Measurements from ENCODE around the gene CWC22.

Gene CWC22

GRCh38 chr2:179913809-179914208, 93.3 kb downstream of the CWC22 start:
- Histone ChIP-seq H3K27ac (no peak overlapping the region), H3K4me3 (no peak overlapping the region), H3K9me3 (ENCODE audit: low read depth, low read length) (no peaks in the 10 kb centered on the region), H3K9ac (ENCODE audit: insufficient read length) (no peak overlapping the region), H3K36me3 (ENCODE audit: insufficient read depth, low read length) (no peaks in the 10 kb centered on the region)
- TF ChIP-seq POLR2AphosphoS5 (IDR thresholded peaks at IDR 0.05; ENCODE audit: borderline replicate concordance, low read depth, low read length): no peak
- TF ChIP-seq FOXP2 (optimal IDR thresholded peaks at IDR 0.05; ENCODE audit: control extremely low read depth, extremely low read length, insufficient read depth): no peak
- TF ChIP-seq EZH2 (IDR thresholded peaks at IDR 0.05): no peak
- no peak for DNase-seq (ENCODE audit: low read depth, low spot score)

GRCh38 chr2:179911569-179911968, 95.5 kb downstream of the CWC22 start:
- Histone ChIP-seq H3K4me3 (no peak overlapping the region), H3K36me3 (ENCODE audit: insufficient read depth, low read length) (no peaks in the 10 kb centered on the region), H3K9me3 (ENCODE audit: low read depth, low read length) (no peaks in the 10 kb centered on the region), H3K9ac (ENCODE audit: insufficient read length) (no peak overlapping the region), H3K27ac (no peak overlapping the region)
- TF ChIP-seq POLR2AphosphoS5 (IDR thresholded peaks at IDR 0.05; ENCODE audit: borderline replicate concordance, low read depth, low read length) (no peak), FOXP2 (optimal IDR thresholded peaks at IDR 0.05; ENCODE audit: control extremely low read depth, extremely low read length, insufficient read depth) (no peak), EZH2 (IDR thresholded peaks at IDR 0.05) (no peak)
- DNase-seq (ENCODE audit: low read depth, low spot score): no peak

- H3K9ac ChIP-seq (ENCODE audit: insufficient read length): no peak overlapping the region
- no peak overlapping the region for H3K4me3 ChIP-seq
- no peak for TF ChIP-seq EZH2 (IDR thresholded peaks at IDR 0.05)
- TF ChIP-seq POLR2AphosphoS5 (IDR thresholded peaks at IDR 0.05; ENCODE audit: borderline replicate concordance, low read depth, low read length): no peak
- no peak for TF ChIP-seq FOXP2 (optimal IDR thresholded peaks at IDR 0.05; ENCODE audit: control extremely low read depth, extremely low read length, insufficient read depth)
- no peaks in the 10 kb centered on the region for H3K36me3 ChIP-seq (ENCODE audit: insufficient read depth, low read length)
- no peak for DNase-seq (ENCODE audit: low read depth, low spot score)
- no peaks in the 10 kb centered on the region for H3K9me3 ChIP-seq (ENCODE audit: low read depth, low read length)
- no peak overlapping the region for H3K27ac ChIP-seq
These were observed 96.4 kb downstream of the CWC22 start for GRCh38 chr2:179910735-179911113.

GRCh38 chr2:179909845-179910734, 97.0 kb downstream of the CWC22 start:
- H3K36me3 ChIP-seq (ENCODE audit: insufficient read depth, low read length): no peaks in the 10 kb centered on the region
- no peak overlapping the region for H3K4me3 ChIP-seq
- TF ChIP-seq EZH2 (IDR thresholded peaks at IDR 0.05) (no peak), FOXP2 (optimal IDR thresholded peaks at IDR 0.05; ENCODE audit: control extremely low read depth, extremely low read length, insufficient read depth) (no peak), POLR2AphosphoS5 (IDR thresholded peaks at IDR 0.05; ENCODE audit: borderline replicate concordance, low read depth, low read length) (no peak)
- no peaks in the 10 kb centered on the region for H3K9me3 ChIP-seq (ENCODE audit: low read depth, low read length)
- no peak for DNase-seq (ENCODE audit: low read depth, low spot score)
- H3K9ac ChIP-seq (ENCODE audit: insufficient read length): no peak overlapping the region
- no peak overlapping the region for H3K27ac ChIP-seq

- H3K27ac ChIP-seq: no peak overlapping the region
- H3K9ac ChIP-seq (ENCODE audit: insufficient read length): no peak overlapping the region
- TF ChIP-seq POLR2AphosphoS5 (IDR thresholded peaks at IDR 0.05; ENCODE audit: borderline replicate concordance, low read depth, low read length) (no peak), EZH2 (IDR thresholded peaks at IDR 0.05) (no peak), FOXP2 (optimal IDR thresholded peaks at IDR 0.05; ENCODE audit: control extremely low read depth, extremely low read length, insufficient read depth) (no peak)
- H3K36me3 ChIP-seq (ENCODE audit: insufficient read depth, low read length): no peaks in the 10 kb centered on the region
- no peak overlapping the region for H3K4me3 ChIP-seq
- no peaks in the 10 kb centered on the region for H3K9me3 ChIP-seq (ENCODE audit: low read depth, low read length)
- no peak for DNase-seq (ENCODE audit: low read depth, low spot score)
These were observed 106.4 kb downstream of the CWC22 start for GRCh38 chr2:179900655-179901054.

DNA sequence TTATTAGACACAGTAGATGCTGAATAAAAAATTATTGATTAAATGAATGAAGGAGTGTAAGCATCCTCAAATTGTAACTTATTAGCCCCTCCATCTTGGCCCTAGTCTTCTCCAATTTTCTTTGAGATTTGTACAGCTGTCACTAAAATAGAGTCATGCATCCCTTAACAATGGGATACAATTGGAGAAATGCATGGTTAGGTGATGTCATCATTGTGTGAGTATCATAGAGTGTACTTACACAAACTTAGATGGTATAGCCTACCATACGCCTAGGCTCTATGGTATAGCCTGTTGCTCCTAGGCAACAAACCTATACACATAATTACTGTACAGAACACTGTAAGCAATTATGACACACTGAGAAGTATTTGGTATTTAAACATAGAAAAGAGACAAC, 107.4 kb downstream of the CWC22 start:
- no peaks in the 10 kb centered on the region for H3K9me3 ChIP-seq (ENCODE audit: low read depth, low read length)
- no peak overlapping the region for H3K9ac ChIP-seq (ENCODE audit: insufficient read length)
- TF ChIP-seq EZH2 (IDR thresholded peaks at IDR 0.05) (no peak), FOXP2 (optimal IDR thresholded peaks at IDR 0.05; ENCODE audit: control extremely low read depth, extremely low read length, insufficient read depth) (no peak), POLR2AphosphoS5 (IDR thresholded peaks at IDR 0.05; ENCODE audit: borderline replicate concordance, low read depth, low read length) (no peak)
- H3K4me3 ChIP-seq: no peak overlapping the region
- no peak for DNase-seq (ENCODE audit: low read depth, low spot score)
- H3K36me3 ChIP-seq (ENCODE audit: insufficient read depth, low read length): no peaks in the 10 kb centered on the region
- no peak overlapping the region for H3K27ac ChIP-seq

- Histone ChIP-seq H3K27ac (no peak overlapping the region), H3K9me3 (ENCODE audit: low read depth, low read length) (no peaks in the 10 kb centered on the region), H3K36me3 (ENCODE audit: insufficient read depth, low read length) (no peaks in the 10 kb centered on the region), H3K4me3 (no peak overlapping the region), H3K9ac (ENCODE audit: insufficient read length) (no peak overlapping the region)
- TF ChIP-seq FOXP2 (optimal IDR thresholded peaks at IDR 0.05; ENCODE audit: control extremely low read depth, extremely low read length, insufficient read depth): no peak
- TF ChIP-seq EZH2 (IDR thresholded peaks at IDR 0.05): no peak
- no peak for TF ChIP-seq POLR2AphosphoS5 (IDR thresholded peaks at IDR 0.05; ENCODE audit: borderline replicate concordance, low read depth, low read length)
- no peak for DNase-seq (ENCODE audit: low read depth, low spot score)
These were observed 108.2 kb downstream of the CWC22 start for GRCh38 chr2:179898873-179899272.
